OCI-M2 (cell line): ENCODE measurements around the gene TBC1D2B.

ENCODE experiments used
- DNase-seq: peaks from one replicate; lab custom pipeline; 2025; ENCODE audit not compliant: unreplicated experiment; lab: John Stamatoyannopoulos, UW

The TBC1D2B gene

DNA sequence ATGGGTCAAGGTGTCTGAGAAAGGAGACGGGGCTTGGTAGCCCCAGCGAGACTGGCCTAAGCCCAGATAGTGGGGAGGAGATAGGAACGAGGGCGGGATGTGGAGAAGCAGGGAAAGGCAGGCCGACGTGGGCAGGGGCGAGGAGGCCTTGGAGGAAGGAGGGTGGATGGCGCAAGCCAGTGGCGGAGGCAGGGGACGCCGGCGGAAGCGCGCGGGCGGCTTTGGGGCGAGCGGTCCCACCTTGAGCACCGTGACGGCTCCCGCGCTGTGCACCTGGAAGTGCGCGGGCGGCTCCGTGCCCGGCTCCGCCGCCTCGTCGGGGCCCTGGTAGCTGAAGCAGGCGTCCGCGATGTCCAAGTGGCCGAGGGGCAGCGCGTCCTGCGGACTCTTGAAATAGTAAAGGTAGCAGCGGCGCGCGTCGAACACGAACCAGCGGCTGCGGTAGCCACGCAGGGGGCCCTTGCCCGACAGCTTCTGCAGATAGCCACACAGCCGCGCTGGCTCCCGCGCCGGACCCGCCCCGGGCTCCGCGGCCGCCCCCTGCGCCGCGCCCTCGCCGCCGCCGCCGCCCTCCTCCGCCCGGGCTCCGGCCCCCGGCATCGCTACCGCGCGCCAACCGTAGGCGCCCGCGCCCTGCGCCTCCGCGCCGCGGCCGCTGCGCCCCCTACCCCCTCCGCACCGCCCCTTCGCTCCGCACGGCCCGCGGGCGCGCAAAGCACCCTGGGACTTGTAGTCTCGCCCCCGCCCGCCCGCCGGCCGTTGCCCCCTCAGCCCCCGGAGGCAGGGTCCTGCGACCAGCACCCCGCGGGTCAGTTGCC lies at the start of gene TBC1D2B:
Gene TBC1D2B (minus strand): TSS at position 659 of the 818 bp plus-strand sequence. CDS start 59 bp downstream, at position 600.
- DNase-seq, result no peak

- DNase-seq, result no peak
These were observed 47.8 kb upstream of the TBC1D2B start for GRCh38 chr15:78125267-78125666.

GRCh38 chr15:78120523-78120922 lies 43.0 kb upstream of the TBC1D2B start:
- DNase-seq, result no peak

GRCh38 chr15:78112551-78112950 lies 35.0 kb upstream of the TBC1D2B start:
- no peak for DNase-seq

DNA sequence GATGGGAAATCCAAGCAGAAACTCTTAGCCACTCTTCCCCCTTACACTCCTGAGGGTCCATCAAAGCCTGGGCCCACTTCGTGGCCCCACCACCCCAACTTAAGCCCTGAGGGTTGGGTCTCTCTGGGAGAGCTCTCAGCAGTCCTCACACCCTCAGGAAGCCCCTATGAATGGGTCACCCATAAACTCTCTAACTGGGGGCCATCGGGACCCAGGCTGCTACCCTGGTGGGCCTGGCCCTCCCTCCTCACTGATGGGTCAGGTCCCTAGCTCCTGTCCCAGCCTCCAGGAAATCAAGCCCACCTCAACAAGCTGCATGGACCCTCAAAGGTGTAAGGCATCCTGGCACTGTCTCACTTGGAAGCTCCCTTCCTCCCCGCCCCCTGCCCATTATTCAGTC lies 34.3 kb upstream of the TBC1D2B start:
- DNase-seq, result no peak

- DNase-seq, result no peak
These were observed 33.5 kb upstream of the TBC1D2B start for GRCh38 chr15:78110916-78111475.

GRCh38 chr15:78110096-78110495 lies 32.6 kb upstream of the TBC1D2B start:
- DNase-seq, result no peak

DNA sequence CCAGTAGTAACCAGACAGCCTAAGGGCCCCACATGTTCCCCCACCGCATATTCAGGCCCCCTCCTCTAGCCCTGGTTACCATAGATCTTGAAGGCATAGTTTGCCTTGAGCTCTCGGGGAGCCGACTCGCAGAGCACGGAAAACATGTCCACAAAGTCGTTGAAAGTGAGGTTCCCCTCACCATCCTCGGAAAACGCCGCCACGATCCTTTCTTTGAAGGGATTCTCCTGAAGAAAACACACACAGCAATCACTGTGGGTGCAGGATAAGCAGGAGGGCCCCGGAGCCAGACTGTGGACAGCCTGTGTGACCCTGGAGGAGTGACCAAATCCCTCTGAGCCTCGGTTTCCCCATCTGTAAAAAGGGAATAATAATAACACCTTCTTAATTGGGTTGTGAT lies 31.6 kb upstream of the TBC1D2B start:
- no peak for DNase-seq

DNA sequence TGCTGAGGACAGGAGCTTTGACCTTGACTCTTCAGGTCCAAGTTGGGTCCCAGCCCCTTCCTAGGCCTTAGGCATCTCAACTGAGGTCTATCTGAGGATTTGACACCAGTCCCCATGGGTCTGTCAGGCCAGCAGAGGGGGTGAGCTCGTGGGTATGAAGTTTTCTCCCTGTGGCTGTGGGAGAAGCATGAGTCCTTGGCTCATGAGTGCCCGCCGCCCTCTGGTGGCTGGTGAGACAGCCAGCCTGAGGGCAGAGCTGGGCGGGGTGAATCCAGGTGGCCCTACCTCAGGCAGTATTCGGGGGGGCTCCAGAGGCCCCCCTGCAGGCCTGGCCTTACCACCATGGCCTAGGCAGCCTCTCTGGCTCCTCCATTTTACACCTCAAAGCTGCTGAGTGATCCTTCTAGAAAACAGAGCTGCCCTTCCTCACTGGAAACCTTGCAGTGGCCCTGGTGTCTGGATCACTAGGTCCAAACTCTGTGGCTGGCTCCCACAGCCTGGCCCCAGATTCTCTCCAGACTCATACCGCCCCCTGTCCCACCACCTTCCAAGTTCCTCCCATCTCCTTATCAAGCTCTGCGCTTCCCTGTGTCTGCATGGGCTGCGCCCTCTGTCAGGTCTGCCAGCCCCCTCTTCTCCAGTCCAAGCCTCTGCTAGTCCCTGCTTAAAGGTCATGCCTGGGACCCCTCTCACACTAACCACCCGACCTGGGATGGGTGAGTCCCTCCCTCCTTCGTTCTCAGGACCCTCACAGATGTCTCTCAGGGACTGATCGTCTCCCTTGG lies 31.0 kb upstream of the TBC1D2B start:
- DNase-seq, result no peak

- DNase-seq, result no peak
These were observed 30.0 kb upstream of the TBC1D2B start for GRCh38 chr15:78107471-78107870.

- no peak for DNase-seq
These were observed 28.1 kb upstream of the TBC1D2B start for GRCh38 chr15:78105476-78106241.

- no peak for DNase-seq
These were observed 27.3 kb upstream of the TBC1D2B start for GRCh38 chr15:78104566-78105475.

DNA sequence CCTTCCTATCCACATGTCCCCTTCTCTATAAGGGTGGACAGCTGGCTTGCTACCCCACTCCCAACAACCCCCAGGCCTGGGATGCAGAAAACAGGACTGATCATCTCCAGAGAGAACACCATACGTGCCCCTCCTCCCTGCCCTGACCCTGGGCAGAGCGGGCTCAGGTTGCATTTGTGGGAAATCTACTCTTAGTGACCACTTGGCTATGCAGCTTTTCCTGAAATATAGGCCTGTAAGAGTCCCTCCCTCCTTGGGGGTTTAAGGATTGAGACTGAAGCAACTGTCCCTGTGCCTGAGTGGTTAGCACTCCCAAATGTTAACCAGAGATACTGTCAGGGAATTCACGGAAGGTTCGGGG lies 26.6 kb upstream of the TBC1D2B start:
- no peak for DNase-seq

GRCh38 chr15:78103406-78104118 lies 26.1 kb upstream of the TBC1D2B start:
- no peak for DNase-seq

- no peak for DNase-seq
These were observed 25.2 kb upstream of the TBC1D2B start for GRCh38 chr15:78102741-78103140.

GRCh38 chr15:78102211-78102610 lies 24.7 kb upstream of the TBC1D2B start:
- DNase-seq, result no peak

- no peak for DNase-seq
These were observed 24.1 kb upstream of the TBC1D2B start for GRCh38 chr15:78101423-78102105.

- DNase-seq, result no peak
These were observed 23.4 kb upstream of the TBC1D2B start for GRCh38 chr15:78100886-78101285.

DNA sequence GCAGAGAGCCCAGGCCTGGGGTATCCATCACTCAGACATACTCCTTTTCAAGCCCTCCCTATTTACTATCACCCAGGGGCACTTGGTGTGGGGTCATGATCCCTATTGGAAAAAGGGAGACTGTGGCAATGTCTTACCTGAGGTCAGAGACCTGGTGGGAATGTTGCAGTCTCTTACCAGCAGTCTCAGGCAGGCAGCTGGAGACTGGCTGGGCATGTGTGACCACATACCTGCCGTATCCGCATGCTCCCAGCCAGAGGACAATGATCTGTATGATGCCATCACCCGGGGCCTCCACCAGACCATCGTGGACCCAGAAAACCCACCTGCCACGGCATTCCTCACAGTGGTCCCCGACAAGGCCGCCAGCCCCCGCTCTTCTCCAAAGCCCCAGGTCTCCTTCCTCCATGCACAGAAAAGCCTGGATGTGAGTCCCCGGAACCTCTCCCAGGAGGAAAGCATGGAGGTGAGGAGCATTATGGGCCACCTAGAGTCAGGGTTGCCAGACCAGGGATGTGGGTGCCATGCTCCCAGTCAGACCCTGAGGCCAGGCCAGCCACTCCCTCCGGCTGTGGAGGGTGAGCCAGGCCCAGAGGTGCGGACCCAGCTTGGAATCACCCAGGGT lies 20.7 kb upstream of the TBC1D2B start:
- DNase-seq, result no peak
